Muscle of back (tissue), 11 donors: ENCODE results near the gene SLC5A5. TPM values are rescaled to one million over a fixed set of nuclear protein-coding genes. Genes with fewer than 3 reads are reported as not detected.
A peak's percentile ranks its signal among the peaks of the same experiment; 100 is the strongest.
"Not testable (repeated sequence)": the region's sequence is repeated elsewhere in the genome, so short reads cannot be mapped to it uniquely, and the experiment has no call there.

Experiments used
- DNase-seq, 3 donors: peaks; one replicate each; pipeline versions ENCODE4 v3.0.0 to v3.0.0-alpha.2; 2013
- polyA plus RNA-seq, 10 donors: library from polyadenylated mRNA; unstranded; fragments of 120-200 nt; gene quantifications; one replicate each; pipeline ENCODE4 v1.2.1, GENCODE V29; 2013; ENCODE audit not compliant: insufficient read length in 10 of 10

Gene SLC5A5
- polyA plus RNA-seq, 10 donors: 0.06 to 0.11 (median 0.10) TPM; not detected in 6

GRCh38 chr19:17871032-17871877, 490 bp upstream of the SLC5A5 start:
- DNase-seq: no peak

DNA sequence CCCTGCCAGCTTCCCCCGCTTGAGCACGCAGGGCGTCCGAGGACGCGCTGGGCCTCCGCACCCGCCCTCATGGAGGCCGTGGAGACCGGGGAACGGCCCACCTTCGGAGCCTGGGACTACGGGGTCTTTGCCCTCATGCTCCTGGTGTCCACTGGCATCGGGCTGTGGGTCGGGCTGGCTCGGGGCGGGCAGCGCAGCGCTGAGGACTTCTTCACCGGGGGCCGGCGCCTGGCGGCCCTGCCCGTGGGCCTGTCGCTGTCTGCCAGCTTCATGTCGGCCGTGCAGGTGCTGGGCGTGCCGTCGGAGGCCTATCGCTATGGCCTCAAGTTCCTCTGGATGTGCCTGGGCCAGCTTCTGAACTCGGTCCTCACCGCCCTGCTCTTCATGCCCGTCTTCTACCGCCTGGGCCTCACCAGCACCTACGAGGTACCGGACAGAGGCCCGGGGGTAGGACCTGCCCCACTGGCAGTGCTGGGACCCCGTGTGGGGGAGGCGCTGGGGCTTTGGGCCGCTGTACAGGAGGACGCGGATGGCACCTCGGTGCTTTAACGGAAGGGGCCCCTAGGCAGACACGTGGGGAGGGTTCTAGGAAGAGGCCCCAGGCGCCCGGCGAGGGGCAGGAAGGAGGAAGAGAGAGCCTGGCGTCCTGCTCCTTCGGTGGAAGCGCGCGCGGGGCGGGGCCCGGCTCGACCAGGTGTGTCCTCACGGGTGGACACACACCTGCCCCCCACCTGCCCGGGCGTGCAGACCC, 681 bp downstream of the SLC5A5 start:
- no peak for DNase-seq

DNA sequence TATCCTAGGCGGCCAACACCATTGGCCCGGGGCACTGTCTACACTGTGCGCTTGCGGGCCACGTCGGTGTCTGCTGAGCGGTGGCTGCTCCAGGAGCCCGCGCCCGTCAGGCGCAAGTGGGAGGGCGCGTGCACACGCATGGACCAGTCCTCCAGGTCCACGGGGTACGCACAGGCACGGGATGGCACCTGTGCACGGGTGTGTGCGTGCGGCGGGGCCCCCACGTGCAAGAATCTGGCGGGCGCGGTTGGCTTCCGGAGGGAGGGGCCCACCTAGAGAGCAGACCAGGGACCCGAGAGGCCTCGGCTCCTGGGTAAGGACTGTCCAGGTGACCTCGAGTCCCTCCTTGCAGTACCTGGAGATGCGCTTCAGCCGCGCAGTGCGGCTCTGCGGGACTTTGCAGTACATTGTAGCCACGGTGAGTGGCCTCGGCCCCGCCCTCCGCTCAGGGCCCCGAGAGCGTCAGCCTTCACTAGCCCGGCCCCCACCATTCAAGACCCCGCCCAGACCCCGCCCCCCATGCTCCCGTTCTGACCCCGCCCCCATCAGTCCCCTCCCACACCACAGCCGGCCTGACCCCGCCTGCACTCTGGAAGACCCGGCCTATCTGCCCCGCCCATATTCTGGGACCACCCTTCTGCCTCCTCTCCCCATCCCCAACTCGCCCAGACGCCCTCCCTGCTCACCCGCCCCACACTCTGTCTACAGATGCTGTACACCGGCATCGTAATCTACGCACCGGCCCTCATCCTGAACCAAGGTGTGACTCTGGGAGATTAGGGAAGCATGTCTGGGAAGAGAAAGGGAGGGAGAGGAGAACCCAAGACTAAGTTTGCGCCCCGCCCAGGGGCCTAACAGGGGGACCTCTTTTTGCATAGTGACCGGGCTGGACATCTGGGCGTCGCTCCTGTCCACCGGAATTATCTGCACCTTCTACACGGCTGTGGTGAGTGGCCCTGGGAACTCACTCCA, 2.3 kb downstream of the SLC5A5 start:
- DNase-seq: no peak

DNA sequence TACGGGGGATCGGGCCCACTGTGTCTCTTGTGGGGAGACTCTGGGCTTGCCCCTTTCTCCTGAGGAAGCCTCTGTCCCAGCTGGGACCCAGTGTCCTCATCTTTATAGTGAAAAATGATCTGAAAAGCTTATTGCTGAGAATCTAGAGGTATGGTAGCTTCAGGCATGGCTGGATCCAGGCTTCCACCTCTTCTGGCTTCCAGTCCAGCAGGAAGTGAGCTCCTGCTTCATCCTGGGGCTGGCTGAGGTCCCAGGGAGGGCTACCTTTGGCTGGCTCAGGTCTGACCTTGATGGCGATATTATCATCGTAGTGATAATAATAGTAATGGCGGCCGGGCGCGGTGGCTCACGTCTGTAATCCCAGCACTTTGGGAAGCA, 3.0 kb downstream of the SLC5A5 start:
- DNase-seq: no peak

DNA sequence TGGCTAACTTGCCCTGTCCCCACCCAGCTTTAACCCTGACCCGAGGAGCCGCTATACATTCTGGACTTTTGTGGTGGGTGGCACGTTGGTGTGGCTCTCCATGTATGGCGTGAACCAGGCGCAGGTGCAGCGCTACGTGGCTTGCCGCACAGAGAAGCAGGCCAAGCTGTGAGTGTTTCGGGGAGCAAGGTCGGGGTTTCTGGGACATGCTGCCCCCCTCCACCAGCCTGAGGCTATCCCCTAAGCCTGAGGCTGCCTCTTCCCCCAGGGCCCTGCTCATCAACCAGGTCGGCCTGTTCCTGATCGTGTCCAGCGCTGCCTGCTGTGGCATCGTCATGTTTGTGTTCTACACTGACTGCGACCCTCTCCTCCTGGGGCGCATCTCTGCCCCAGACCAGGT, 6.0 kb downstream of the SLC5A5 start:
- no peak for DNase-seq

DNA sequence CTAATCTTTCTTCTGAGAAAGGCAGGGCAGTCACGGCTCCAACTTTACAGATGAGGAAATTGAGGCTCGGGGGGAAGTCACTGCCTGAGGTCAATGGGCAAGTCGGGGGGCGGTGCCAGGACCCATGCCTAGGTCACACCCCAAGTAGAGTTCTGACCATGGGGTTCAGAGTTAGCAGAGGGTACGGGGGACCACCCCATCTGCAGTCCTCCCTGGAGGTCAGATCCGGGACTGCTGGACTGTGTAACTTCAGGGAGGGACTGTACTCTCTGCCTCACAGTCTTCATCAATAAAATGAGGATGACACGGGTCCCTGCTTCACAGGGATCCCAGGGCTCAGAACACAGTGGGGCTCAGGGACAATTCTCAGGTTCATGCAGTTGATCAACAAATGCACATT, 7.7 kb downstream of the SLC5A5 start:
- DNase-seq: no peak

DNA sequence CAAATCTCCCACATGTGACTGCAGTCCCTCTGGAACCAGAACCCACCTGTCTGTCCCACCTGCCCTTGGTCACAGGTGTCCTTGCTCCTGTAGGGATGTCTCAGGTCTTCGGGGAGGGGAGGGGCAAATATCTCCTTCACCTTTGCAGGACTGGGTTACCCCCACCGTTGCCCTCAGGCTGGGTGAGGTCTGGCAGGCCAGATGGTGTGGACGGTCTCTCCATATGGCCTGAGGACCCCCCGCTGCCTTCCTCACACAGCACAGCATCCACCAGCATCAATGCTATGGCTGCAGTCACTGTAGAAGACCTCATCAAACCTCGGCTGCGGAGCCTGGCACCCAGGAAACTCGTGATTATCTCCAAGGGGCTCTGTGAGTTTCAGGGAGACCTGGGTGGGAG, 10.0 kb downstream of the SLC5A5 start:
- no peak for DNase-seq

GRCh38 chr19:17883627-17884410, 12.1 kb downstream of the SLC5A5 start:
- DNase-seq: no peak

GRCh38 chr19:17886515-17886914, 14.8 kb downstream of the SLC5A5 start:
- no peak for DNase-seq

GRCh38 chr19:17887221-17887620, 15.5 kb downstream of the SLC5A5 start:
- not testable (repeated sequence) for DNase-seq

- DNase-seq: no peak
These were observed 16.5 kb downstream of the SLC5A5 start for GRCh38 chr19:17888260-17888659.

DNA sequence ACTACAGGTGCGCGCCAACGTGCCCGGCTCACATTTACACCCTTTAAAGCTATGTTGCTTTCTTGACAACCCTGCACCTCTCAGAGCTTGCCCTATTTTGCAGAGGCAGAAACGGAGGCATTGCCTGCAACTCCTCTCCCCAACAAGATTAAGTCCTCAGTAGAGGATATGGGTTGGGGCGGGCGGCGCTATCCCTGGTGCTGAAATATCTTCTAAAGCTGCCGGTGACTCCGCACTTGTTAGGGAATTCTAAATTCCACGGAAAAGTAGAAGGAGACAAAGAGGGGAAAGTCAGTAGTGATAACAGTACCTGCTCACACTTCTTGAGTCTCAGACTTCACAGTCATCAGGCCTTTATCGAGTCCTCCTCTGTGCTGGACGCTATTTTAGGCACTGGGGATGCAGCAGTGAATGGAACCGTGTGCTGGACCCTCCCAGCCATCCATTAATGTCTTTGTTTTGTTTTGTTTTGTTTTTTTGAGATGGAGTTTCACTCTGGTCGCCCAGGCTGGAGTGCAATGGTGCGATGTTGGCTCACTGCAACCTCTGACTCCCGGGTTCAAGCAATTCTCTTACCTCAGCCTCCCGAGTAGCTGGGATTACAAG, 18.0 kb downstream of the SLC5A5 start:
- peak; percentile 16 to 72 (median 36) for DNase-seq

- no peak for DNase-seq
These were observed 22.0 kb downstream of the SLC5A5 start for GRCh38 chr19:17893766-17894165.

GRCh38 chr19:17902701-17903100, 31.0 kb downstream of the SLC5A5 start:
- peak; percentile 1 to 14 (median 4) for DNase-seq

GRCh38 chr19:17908244-17908643, 36.5 kb downstream of the SLC5A5 start:
- DNase-seq: no peak

DNA sequence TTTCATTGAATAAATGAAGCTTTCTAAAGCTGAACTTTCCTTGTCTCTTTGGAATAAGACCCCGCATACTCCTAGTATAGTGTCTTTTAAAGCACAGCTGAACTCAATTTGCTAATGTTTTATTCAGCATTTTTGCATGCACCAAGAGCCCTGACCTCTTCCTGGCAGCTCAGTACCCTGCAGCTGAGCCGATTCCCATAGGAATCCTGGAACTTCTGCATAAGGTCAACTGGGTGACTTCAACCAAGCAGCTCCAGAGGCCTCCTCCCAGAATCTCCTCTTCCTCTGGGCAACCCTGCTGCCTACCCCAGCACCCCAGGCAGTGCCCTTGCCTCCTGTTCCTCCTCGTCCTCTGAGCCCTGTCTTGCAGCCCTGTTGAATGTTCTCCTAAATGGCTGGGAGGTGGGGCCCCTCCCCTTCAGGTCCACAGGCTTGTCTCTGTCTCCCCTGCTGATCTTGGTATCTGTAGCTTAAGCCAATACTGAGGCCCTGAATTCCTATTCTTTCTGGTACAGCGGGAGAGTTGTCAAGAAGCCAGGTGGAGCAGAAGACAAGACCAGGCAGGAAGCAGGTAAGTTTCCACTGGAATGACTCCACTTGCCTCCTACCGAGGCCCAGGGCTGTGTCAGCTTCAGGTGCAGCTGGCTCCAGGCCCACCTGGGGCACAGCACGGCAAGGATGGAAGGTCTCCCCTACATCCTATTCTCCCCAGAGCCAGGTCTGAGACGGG, 37.4 kb downstream of the SLC5A5 start:
- no peak for DNase-seq

- DNase-seq: no peak
These were observed 39.1 kb downstream of the SLC5A5 start for GRCh38 chr19:17910791-17911360.

DNA sequence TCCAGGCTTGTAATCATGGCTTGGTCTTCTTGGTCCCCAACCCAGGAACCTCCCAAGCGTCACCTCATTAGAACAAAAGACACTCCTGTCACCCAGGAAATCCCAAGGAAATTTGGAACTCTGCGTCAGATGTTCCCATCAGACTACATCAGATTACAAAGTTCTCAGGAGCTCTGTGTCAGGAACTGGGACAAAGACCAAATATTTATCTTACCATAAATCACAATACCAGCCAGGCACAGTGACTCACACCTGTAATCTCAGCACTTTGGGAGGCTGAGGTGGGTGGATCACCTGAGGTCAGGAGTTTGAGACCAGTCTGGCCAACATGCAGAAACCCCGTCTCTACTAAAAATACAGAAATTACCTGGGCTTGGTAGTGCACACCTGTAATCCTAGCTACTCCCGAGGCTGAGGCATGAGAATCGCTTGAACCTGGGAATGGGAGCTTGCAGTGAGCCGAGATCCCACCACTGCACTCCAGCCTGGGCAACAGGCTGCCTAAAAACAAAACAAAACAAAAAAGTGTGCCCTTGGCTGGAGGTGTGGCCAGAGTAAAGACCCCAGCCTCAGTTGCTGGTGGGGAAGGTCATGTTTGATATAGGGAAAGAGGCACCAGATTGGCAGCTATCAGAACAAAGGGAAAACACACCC, 44.3 kb downstream of the SLC5A5 start:
- DNase-seq: no peak

DNA sequence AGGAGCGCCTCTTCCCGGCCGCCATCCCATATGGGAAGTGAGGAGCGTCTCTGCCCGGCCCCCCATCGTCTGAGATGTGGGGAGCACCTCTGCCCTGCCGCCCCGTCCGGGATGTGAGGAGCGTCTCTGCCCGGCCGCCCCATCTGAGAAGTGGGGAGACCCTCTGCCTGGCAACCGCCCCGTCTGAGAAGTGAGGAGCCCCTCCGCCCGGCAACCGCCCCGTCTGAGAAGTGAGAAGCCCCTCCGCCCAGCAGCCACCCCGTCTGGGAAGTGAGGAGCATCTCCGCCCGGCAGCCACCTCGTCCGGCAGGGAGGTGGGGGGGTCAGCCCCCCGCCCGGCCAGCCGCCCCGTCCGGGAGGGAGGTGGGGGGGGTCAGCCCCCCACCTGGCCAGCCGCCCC, 46.4 kb downstream of the SLC5A5 start:
- not testable (repeated sequence) for DNase-seq
